Stimulated activated CD4-positive, alpha-beta T cell treated with anti-CD3 and anti-CD28 coated beads, Interleukin-1b, Interleukin-23, amount 100 ng/mL, for 1 hour (primary cell): ENCODE results near the gene ACVR1C.
"Not testable (repeated sequence)": the region's sequence is repeated elsewhere in the genome, so short reads cannot be mapped to it uniquely, and the experiment has no call there.

Experiments
- DNase-seq, 2 donors: peaks; one replicate each; pipeline ENCODE4 v3.0.0-alpha.2; 2020; ENCODE audit warnings: low read depth in 2 of 2

ACVR1C gene

DNA sequence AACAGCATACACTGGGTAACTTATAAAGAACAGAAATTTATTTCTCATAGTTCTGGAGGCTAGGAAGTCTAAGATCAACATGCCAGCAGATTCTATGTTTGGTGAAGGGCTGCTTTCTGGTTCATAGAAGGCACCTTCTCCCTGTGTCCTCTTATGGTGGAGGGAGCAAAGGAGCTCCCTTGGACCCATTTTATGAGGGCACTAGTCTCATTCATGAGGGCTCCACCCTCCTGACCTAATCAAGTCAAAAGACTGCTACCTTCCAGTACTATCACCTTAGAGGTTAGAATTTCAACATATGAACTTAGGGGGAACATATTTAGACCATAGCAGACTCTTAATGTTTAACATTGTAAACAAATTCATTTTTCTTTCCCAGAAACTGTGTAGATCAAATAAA lies 54.5 kb downstream of the ACVR1C start:
- no peak for DNase-seq

DNA sequence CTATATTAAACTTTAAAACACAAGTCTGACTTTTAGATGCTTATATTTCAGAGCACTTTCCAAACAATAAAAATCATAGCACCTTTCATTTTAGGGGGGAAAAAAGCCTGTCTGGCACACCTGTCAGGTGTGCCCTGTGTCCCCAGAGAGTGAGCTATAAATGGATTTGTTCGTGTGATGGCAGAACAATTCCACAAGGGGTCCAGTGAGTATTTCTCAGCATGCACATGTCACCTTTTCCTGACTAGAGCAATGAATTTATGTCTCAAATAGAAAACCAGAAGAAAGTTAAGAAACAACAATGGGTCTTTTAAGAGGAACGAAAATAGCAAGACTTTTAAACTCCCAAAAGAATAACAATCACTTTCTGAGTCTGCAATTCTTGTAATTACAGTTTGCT lies 55.9 kb downstream of the ACVR1C start:
- DNase-seq: no peak

DNA sequence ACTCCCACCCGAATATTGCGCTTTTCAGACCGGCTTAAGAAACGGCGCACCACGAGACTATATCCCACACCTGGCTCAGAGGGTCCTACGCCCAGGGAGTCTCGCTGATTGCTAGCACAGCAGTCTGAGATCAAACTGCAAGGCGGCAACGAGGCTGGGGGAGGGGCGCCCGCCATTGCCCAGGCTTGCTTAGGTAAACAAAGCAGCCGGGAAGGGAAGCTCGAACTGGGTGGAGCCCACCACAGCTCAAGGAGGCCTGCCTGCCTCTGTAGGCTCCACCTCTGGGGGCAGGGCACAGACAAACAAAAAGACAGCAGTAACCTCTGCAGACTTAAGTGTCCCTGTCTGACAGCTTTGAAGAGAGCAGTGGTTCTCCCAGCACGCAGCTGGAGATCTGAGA lies 62.0 kb downstream of the ACVR1C start:
- not testable (repeated sequence) for DNase-seq

DNA sequence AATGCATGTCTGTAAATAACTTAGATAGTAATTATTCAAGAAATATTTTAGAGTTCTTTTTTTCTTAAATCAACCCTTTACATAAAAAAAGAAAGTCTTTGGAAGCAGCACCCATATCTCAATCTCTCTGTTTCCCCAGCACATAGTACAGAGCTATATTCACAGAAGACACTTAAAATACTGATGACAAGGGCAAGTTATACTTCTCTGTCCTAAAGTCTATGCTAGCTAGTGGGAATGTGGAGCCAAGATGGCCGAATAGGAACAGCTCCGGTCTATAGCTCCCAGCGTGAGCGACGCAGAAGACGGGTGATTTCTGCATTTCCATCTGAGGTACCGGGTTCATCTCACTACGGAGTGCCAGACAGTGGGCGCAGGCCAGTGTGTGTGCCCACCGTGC lies 62.6 kb downstream of the ACVR1C start:
- not testable (repeated sequence) for DNase-seq

DNA sequence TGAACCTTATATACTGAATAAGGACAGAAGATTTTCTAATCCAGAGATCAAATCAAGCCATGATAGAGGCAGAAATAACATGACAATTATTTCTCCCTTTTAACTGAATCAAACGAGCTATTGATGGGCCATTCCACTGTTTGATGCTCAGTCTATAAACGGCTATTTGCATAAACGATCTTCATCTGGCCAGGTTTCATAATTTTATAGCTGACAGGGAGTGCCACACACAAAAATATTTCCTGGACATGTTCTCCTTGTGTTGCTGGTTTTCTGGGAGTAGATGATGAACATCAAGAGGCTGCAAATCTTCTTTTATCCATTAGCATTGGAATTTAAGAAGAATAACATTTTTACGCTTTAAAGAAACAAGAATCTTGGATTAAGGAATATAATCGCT lies 63.1 kb downstream of the ACVR1C start:
- no peak for DNase-seq

DNA sequence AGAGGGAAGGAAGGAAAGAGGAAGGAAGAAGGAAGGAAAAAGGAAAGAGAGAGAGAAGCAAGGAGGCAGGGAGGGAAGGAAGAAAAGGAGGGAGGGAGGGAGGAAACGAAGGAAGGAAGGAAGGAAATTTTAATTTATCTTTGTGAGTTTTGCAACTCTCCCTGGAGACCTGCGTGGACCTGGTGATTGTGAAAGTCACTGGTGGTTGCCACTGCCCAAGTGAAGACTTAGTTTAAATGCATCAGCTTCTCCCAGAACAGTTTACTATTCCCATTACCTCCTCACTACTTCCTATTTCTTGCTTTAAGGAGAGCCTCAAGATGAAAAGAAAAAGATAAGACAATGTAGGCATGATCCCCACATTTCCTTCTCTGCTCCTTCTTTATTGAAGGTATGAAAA lies 68.8 kb downstream of the ACVR1C start:
- DNase-seq: no peak

DNA sequence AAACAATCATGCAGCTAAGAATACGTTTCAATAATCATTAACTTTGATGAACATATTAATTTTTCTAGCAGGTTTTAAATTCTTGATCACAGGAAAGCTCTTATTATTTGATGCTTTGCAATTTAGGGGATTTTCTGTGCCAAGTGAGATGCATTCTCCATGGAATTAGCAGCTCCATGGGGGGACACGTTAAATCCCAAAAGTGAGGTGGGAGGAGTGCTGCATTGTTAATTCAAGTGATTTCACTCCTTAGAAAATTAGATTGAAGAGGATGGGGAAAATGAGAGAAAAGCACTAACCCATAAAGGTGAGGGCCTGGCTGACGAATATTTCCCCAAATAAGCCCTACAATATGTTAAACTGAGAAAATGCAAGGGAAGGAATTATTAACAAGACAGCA lies 69.2 kb downstream of the ACVR1C start:
- DNase-seq: no peak

DNA sequence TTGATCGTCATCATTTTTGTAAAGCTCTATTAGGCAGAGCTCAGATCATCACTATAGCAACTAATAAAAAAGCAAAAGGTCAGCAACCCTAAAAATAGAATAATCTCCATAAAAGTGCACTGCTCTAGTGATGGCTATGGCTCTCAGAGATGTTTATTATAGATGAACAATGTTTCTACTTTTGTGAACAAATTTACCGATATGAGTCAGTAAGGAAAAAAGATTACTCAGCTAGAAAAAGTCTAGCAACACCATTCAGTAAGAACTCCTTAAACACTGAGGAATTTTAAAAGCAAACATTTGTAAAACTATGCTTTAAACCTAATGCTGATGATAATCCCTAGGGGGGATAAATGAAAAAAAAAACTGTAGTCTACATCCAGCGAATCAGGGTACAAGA lies 69.6 kb downstream of the ACVR1C start:
- no peak for DNase-seq

DNA sequence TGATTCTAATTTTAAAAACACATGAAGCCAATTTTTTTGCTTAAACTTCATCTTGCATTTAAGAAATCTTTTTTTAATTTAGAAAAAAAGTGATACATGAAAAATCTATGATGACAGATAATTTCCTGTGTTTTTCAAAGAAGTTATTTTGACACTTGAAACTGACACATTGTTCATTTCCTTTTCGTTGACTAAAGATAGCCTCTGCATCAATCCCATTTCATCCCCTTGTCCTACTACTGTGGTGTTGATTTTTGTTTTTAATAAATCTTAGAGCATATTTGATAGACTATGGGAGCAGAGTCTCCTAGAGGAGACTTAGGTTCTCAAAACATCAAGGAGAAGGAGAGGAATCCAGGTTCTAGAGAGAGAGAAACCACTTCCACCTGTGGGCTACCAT lies 70.9 kb downstream of the ACVR1C start:
- no peak for DNase-seq

DNA sequence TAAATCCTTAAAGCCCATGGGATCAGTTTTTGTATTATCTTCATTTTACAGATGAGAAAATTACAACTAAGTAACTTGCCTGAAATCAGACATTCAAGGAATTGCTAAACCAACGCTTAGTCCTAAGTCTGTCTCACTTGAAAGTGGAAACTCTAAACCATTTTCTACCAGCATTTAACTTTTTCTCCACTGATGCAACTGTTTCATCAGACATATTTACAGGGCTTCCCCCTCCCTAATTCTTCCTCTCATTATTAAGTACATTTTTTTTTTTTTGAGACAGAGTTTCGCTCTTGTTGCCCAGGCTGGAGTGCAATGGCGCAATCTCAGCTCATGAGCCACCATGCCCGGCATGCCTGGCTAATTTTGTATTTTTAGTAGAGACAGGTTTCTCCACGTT lies 88.6 kb downstream of the ACVR1C start:
- no peak for DNase-seq

DNA sequence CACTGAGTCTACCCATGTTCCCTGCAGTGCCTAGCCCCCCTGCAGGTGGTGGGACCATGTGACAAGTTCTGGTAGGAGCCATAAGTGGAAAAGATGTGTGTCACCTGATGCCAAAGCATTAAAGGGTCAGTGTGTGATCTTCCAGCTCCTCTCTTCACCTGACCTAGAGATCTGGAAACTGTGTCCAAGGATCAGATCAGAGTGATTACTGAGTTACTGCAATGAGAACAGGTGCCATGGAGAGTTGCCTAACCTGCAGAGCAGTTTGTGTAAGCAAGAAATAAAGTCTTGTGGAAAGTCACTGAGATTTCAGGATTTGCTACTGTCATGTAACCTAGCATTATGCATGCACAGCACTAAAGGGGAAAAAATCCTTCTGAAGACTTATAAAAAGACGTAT lies 90.6 kb downstream of the ACVR1C start:
- no peak for DNase-seq

DNA sequence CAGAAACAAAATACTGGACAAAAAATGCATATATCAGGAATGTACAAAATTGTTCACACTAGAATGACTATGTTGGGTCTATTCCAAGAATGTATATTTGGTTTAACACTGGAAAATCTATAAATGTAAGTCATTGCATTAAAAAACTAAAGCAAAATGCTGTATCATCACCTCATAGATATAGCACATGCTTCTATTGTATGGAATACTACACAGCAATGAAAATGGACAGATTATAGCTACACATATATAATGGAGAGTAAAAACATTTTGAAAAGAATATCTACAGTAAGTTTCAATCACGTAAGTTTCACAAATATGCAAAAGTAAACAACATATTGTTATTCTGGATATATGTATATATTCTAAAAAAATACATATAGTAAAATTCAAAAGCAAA lies 91.8 kb downstream of the ACVR1C start:
- no peak for DNase-seq

DNA sequence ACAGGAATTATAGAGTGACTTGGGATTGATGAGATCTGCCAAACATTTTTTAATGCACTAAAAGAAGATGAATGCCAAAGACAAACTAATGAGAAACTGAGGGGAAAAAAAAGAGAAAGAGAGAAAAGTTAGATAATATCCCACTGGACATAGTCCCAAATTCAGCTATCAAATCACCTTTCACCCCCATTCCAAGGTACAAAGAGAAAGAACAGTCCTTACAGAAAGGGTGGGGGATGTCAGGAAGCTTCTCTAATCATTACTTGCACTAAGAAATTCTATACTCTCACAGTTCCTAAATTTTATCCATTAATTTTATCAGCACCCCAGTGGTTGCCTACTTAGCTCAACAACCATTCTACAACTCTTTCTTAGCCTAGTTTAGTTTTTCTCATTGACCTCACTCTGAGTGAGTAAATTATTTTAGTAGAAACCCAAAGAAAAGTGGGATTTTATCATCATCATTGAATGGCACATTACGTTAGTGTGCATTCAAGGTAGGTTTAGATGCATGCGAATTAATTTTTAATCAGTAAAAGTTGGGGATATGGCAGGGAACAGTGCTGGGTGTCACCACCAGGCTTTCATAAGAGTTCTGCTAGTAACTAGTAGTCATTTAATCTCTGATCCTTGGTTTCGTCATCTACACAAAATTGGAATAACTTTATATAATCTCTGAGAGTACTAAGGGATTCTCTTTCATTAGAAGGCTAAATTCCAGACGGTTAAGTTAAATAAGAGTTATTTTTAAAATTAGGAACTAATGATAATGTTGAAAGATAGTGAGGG lies 99.5 kb downstream of the ACVR1C start:
- DNase-seq: no peak

DNA sequence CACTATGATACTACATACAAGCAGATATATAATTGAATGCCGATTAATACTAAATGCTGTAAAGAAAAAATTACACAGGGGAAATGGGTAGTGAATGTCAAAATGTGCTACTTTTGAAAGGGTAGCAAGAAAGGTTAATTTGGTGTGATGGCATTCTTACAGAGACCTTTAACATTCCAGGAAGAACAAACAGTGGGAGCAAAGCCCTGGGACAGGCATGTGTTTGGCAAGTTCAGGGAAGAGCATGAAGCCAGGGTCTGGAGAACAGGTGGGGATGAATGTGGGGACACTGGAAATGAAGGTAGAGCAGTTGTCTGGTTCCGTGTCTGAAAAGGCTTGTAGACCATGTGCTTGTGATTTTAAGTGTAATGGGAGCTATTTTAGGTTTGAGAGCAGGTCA lies 102.6 kb downstream of the ACVR1C start:
- DNase-seq: no peak

DNA sequence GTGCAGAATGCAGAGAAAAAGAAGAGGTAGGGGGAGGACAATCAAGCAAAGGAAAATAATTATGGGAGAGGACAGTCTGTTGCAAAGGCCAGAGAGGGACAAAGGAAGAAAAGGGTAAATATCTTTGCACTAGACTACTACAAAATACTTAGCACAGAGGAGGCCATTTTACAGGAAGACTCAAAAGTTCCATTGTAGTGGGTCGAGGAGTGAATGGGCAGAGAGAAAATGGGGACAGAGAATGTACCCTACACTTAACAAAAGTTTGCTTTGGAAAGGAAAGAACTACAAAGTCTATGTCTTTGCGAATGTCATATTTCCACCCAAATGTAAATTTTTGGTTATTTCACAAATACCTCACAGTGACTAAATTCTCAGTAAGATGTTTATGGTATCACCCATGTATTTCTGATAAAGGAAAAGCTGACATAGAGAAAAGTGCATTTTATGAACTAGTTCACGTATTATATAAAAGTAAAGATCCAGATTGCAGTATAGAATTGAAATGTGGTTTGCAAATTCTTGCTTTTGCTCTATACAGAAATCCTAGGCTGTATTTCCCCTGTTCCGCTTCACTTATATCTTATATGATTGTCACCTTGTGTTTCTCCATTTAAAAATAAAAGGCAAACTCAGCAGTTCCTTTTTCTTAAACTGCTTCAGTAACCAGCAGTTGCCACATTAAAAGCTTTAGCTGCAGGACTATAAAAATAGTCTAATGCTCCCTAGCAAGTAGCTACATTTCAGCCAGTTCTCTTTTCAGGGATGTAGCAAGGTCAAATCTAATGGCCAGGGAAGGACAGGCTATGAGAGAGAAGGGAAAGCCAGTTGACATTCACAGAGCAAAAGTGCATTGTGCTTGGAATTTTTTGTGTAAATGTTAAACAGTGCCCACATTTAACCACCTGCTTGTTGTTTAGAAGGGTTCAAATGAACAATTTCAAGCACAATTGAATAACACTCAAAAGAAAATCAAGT lies 105.1 kb downstream of the ACVR1C start:
- no peak for DNase-seq

DNA sequence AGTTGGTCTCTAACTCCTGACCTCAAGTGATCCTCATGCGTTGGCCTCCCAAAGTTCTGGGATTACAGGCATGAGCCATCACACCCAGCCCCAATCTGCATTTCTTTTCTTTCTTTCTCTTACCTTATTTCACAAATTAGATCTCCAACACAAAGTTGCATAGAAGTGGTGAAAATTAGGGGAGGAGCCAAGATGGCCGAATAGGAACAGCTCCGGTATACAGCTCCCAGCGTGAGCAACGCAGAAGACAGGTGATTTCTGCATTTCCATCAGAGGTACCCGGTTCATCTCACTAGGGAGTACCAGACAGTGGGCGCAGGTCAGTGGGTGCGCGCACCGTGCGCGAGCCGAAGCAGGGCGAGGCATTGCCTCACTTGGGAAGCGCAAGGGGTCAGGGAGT lies 113.7 kb downstream of the ACVR1C start:
- not testable (repeated sequence) for DNase-seq

DNA sequence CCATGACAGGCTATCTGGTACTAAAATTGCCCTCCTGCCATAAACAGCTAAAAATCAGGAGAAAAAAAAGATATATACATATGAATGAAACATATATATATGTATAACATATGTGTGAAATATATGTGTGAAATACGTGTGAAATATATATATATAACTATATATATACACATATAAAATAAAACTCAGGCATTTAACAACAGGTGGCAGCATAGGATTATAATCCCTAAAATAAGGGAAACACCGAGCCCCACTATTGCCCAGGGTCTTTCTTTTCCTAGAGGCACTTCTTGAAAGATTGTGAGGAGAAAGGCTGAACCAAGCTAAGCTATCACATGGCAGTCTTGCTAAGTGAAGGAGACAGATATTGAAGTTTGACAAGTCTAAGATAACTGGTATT lies 118.9 kb downstream of the ACVR1C start:
- no peak for DNase-seq

DNA sequence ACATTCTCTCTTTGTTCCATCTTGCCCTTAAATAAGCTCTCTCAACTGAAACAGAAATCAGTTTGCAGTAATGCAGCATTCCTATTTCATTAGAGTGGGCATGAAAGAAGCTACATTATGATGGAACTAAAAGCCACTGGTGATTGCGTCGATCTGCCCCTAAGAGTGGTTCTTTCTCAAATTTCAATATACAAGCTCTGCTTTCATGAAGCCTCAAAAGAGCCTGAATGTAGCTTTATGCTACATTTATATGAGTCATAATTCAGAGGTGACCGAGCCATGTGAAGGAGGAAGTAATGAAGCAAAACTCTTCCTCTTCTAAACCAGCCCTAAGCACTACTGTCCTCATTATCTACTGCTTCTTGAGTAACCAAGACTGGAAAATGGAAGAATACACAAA lies 120.0 kb downstream of the ACVR1C start:
- no peak for DNase-seq

DNA sequence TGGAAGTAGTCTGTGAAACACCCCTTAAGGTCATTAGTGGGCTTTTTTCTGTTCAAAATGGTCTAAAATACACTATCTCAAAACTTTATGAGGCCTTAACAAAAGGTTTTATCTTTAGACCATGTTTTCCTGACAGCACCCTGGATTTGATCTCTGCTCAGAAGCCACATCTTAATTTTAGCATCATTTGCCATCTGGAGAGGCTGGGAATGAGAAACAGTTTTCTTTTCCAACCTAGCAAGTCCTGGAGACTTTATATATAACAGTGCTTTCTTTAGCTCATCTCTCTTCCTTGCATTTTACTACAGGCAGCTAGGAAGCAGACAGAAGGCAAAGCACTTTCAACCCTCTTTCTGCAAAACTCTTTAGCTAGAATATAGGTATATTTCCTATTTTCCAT lies 122.1 kb downstream of the ACVR1C start:
- no peak for DNase-seq

DNA sequence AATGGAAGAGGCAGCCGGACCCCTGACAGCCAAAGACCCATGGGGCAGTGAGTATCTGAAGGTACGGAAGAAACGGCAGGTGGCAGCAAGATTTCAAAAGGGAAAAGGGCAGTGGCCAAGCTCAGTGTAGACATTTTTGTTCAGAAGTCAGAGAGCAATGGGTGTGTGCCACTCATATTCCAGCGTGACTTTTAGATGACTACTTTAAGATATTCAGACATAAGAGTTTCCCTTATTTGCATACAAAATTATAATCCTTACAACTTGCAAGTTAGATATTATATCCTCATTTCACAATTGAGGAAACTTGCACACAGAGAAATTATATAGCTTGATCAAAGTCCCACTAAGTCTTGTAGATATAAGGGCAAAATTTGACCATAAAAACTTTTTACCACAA lies 124.0 kb downstream of the ACVR1C start:
- DNase-seq: no peak

DNA sequence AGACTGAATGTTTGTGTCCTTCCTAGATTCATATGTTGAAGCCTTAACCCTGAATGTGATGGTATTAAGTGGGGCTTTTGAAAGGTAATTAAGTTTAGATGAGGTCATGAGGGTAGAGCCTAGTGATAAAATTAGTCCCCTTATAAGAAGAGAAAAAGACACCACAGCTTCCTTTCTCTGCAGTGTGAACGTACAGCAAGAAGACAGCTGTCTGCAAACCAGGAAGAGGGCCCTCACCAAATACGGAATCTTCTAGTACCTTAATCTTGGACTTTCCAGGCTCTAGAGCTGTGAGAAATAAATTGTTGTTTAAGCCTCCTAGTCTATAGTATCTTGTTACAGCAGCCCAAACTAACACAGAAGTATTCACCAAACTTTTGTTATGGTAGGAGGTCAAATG lies 127.6 kb downstream of the ACVR1C start:
- no peak for DNase-seq

DNA sequence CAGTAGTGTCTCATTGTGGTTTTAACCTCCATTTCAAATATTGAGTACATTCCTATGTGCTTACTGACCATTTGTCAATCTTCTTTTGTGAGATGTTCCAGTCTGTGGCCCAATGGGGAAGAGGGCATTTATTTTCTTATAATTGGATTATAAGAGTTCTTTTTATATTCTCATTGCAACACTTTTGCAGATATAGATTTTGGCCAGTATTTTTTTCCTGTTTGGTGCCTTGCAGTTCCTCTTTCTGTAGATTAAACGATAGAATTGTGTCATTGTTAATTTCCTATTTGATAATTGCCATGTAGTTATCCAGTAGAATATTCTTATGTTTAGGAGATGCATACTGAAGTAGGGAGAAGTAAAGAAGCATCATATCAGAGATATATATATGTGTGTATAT lies 128.3 kb downstream of the ACVR1C start:
- DNase-seq: no peak

DNA sequence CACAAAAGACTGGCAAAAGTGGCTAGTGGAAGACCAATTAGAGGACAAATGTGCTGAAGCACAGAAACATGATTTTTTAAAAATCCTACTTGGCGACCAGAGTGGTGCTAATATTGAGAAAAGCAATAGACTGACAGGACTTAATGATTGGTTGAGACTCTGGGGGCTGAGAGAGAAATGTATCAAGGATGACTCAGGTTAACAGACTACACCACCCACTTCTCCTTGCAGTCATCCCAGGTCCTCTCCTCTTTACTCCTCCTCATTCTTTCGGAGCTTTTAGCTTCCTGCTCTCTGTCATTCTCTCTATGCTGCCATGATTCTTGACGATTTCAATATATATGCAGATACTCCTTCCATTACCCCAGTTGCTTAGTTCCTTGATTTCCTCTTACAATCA lies 130.2 kb downstream of the ACVR1C start:
- no peak for DNase-seq
